Stimulated activated CD4-positive, alpha-beta T cell treated with anti-CD3 and anti-CD28 coated beads, Interleukin-4, amount 100 ng/mL, for 1 hour (primary cell): ENCODE measurements around the gene NR6A1.

Experiments used
- DNase-seq: peaks from one replicate; pipeline ENCODE4 v3.0.0-alpha.2; 2020

Gene NR6A1

DNA sequence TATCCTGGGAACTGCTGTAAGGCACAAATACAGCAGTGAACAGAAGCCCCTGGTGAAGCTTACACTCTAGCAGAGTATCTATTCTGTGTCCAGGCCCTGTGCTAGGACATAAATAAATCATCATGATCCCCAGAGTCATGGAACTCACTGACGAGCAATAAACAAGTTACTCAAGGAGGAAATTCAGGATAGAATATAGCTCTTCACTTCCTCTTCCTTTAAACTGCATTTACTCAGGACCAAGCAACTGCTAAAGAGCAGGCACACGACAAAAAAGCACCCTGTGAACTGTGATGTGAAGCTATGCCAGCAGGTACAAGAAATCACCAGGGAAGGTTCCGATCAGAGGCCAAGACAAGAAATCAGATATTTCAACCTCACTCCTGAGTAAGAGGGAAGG, 216.1 kb downstream of the NR6A1 start:
- no peak for DNase-seq

DNA sequence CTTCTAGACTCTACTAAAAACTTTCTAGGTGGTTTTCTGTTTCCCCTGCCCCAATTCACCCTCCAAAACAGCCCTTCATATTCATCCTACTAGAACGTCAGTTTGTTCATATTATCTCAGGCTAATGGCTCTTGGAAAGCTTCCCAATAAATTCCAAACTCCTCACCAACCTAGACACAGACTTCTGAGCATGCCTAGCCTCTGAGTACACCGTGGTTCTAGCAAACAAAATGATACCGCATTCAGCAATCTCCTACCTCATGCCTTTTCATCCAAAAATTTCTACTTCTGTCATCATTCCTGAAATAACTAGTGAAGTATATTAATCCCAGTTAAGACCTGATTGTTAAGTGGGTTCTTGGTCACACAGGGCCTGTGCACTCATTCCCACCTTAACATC, 217.4 kb downstream of the NR6A1 start:
- no peak for DNase-seq

DNA sequence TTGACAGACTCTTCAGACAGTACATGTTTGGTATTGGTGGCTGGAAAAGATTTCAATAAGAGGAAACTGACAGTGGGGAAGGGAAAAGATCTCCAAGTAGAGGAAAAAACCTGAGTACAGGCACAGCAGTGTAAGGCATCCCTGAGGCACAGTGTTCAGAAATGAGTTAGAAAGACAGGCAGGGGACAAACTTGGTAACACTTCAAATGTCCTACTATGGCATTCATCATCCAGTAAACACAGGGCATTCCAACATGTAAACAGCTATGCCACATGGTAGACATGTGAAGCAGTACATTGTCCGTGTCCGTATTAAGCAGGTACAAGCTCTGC, 218.9 kb downstream of the NR6A1 start:
- no peak for DNase-seq

DNA sequence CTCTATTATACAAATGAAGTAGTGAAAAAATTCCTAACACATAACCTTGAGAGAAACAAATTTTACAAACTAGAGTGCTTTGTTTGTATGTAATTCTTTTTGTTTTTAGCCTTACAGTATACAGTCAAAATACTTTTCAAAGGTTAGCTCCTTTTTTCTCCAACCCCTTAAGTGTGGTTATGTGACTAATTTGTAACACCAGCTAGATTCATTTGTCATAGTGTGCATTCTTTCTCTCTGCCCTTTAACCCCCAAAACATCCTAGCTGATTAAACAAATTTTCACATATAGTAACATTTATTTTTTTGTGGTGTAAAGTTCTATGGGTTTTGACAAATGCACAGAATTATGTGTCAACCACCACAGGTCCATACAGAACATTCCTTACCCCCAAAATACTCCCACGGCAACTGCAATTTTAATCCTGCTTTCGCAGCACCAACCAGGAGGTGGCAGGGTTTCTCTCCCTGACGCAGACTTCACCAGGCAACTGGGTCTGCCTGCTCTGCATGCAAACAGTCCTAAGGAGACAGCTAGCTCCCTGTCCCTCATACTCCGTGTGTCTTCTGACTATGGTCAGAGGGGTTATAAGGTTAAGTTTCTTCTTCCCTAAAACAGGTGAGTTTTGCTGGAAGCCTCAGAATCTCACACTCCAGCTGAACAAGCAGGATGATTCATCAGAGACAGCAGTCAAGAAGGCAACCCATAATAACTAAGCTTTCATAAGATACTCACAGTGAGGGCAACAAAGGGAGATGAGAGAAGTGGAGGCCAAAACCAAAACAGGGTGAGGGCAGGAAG, 219.4 kb downstream of the NR6A1 start:
- peak; percentile 8 for DNase-seq

DNA sequence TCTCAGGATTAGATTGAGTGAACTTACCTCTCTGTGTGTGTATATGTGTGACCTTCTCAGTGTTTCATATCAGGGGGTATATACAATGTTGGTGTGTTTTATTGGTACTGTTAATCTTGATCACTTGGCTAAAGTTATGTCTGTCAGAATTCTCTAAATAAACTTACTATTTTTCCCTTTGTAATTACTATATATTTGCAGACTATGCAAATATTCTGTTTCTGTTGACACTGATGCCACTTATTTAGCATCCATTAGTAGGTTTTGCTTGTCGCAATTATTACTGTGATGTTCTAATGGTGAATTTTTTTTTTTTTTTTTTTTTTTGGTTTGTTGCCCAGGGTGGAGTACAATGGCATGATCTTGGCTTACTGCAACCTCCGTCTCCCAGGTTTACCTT, 221.0 kb downstream of the NR6A1 start:
- DNase-seq, result no peak

DNA sequence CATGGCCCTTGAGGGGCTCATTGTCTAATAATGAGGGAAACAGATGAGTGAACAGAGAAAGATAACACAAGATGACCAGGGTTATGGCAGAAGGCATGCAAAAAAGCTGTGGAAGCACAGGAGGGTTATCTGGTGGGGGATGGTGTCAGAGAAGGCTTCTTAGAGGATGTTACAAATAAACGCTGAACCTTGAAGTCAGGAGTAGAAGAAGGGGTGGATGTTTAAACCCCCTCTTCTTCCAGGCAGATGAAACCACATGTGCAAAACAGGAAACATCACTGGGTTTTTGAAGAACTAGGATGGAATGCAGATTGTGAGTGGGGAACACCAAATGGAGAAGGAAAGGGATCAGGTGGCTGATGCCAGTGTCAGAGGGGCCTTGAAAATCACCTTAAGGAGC, 222.1 kb downstream of the NR6A1 start:
- DNase-seq, result no peak

DNA sequence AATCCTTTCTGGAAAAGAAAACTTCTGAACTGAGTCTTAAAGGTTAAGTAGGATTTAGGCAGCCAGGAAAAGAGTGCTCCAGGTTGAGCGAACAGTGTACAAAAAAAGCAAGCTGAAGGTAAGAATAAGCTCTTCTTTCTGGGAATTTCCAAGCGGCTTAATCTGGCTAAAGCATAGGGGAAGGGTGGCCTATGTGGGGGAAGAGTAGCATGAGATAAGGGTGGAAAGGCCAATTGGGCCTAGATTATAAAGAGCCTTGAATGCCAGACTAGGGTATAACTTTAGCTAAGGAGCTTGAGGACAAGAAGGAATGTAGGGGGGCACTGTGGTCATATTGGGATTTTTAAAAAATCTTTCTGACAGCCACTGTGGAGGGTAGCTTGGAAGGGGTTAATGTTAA, 226.6 kb downstream of the NR6A1 start:
- DNase-seq, result no peak

DNA sequence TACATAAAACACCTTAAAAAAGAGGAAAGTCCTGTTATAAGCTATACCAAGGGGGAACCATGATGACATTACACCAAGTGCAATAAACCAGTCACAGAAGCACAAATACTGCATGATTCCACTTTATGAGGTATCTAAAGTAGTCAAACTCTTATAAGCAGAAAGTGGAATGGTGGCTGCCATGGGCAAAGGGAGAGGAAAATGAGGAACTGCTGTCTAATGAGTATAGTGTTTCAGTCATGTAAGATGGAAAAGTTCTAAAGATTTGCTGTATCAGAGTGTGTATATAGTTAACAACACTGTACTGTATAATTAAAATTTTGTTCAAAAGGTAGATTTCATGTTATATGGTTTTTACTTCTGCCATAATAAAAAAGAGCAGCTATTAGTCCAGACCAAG, 229.3 kb downstream of the NR6A1 start:
- no peak for DNase-seq

DNA sequence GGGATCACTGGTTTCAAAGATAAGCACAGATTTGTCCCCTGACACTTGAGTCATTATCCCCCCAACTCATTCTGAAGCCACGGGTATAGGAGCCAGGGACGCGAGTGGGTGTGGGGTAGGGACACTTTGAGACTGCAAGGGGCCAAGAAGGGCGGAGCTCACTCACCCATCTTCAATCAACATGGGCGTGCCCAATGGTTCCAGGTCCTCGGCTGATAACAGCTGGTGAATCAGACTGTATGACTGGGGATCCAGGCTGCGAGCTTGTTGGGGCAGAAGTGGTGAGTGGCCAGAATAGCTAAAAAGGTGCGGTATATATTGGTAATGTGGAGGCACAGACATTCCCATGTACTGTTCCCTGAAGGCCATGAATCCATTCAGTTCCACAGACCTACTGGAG, 233.2 kb downstream of the NR6A1 start:
- no peak for DNase-seq

DNA sequence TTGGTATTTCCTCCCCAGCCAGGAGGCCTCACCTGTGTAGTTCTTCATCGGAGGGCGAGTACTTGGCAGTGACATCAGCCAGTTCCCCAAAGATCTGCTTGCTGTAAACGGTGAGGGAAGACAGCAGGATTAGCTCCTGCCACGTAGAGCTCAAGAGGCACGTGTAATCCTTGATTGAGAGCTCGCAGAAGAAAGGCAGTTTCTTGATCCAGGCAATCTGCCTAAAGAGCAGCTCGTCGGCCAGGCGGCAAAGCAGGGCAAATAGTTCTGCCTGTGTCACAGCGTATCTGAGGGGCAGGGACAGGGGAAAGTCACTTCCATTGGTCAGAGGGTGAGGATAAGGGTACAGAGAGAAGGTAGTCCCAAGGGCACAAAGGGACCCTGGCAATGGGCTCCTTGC, 235.3 kb downstream of the NR6A1 start:
- DNase-seq, result no peak

DNA sequence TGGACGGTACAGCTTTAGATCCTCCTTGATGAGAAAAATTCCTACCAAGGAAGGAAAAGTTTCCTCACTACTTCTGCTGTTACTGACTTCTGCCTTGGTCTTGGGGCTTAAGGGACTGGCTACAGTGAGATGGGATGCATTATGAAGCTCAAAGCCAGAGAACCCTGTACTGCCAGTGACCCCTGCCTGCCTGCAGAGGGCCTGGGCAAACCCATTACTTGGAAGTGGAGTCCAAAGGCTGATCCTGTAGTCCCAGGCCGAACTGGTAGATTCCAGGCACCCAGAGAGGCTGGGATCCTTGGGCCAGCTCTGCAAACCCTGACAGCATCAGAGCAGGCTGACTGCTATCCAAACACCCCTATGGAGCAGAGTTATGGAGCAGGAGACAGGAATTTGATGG, 238.2 kb downstream of the NR6A1 start:
- no peak for DNase-seq

DNA sequence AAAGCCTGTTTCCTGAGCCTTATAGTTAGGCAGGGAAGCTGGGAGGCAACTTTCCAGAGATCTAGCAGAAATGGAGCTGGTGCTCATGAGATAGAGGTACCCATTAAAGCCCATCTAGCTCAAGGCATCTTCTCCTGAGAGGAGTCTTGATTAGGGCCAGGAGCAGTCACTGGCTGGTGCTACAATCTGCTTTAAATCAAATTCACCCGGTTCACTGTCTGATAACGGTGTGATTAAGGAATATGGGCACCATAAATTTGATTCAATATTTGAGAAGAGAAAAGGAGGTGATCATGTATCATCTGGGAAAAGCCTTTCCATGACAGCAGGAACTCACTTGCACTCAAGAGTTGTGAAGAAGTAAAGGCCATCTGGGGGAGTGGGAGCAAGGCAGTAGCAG, 240.0 kb downstream of the NR6A1 start:
- no peak for DNase-seq

DNA sequence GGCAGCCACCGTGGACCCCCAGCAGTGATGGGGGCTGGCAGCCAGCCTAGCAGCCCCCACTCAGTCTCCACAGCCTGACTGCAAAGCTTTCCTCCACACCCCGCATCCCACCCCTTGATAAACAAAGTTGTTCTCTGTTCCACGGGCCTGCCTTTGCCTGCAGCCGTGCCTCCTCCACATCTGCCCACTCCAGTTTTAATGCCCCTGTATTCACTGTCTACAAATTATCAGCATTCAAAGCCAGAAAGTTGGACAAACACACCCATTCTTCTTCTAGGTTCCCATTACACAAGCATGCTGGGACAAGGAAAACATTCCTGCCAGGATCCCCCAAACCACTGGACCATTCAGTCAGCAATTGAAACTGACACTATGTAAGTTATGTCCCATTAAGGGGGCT, 240.9 kb downstream of the NR6A1 start:
- no peak for DNase-seq

DNA sequence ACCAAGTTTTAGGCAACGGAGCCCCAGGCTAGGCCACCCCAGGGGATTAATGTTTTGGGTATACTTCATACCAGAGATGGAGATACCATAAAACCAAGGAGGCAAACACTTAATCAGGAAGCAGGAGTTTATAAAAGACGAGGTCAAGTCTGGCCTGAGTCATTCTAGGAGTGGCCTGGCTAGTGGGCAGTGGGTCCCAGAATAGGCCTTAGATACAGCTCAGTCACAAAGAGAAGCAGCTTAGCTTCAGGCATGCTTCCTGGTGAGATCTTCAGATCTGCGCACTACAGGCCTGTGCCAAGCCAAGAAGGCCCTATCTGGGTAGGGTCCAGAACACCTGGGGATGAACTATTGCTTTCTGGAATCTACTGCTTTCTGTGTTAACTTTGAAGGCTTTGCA, 243.3 kb downstream of the NR6A1 start:
- DNase-seq, result no peak

DNA sequence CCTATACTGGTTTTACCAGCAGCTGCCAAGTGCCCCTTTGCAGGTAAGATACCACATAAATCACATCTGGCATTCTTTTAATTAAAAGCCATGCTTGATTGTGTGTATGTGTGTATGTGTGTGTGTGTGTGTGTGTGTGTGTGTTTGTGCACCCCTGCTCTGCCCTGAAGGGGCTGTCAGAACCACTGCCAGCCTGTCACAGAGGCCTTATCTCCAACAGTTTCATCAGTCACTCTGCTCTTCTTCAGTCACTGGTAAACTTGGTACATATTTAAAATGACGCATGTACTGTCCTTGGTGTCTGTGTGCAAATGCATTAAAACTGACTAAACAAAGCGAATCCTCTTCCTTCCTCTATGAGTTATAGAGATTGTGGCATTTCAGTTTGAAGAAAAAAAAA, 244.9 kb downstream of the NR6A1 start:
- no peak for DNase-seq

DNA sequence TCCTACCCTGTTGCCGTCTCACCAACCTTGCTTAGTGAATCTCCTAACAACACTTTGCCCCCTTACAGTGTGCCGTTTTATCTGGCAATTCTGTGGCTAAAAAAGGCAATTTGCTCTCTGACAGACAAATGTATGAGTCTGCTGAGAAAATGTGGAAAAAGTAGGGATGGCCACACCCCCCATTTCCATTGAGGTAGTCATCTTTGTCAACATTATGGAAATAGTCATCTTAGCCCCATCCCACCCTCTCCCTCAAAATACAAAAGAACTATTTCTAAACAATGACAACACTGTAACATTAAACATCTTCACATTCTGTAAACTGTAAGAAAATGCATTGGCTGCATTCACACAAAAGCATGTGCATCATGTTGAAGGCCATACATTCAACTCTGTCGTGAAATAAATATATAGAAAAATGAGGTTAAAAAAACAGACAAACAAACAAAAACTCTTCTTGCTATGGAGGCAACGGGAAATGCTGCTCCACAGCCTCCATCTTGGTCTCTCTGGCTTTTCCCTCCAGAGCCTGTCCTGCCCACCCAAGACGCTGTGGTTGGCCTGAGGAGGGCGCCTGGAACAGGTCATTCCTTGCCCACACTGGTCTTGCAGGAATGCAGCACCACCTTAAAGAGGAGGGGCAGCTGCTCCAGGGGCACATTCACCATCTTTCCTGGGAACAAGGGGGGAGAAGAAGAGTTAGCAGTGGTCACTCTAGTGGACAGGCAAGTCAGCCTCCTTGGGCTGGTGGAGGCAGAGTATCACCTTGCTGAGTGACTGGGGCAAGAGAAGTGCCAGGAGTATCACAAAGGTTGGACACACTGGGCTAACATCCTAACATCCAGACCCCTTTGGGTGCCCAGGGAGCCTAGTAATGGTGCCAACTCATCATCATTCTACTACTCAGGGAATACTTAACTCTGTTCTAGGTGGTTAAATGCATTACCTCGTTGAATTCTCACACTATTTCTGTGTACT, 248.7 kb downstream of the NR6A1 start:
- DNase-seq, result no peak

DNA sequence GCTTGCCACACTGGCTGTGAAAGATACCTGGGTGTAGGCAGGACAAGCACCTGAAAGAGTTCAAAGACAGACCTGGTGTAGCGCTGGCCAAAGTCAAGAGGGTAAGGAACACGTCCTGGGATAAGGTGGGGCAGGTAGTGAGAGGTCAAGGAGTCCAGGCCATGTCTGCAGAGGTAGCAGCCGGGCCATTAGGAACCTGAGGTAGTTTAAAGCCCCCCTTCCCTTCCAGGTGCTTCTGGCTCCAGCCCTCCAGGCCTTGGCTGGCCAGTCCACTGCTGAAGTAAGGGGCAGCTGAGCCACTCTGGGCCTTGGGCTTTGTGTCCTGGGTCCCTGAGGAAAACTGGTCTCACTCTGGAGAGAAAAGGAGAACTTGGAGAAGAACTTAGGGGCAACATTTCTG, 250.0 kb downstream of the NR6A1 start:
- no peak for DNase-seq

DNA sequence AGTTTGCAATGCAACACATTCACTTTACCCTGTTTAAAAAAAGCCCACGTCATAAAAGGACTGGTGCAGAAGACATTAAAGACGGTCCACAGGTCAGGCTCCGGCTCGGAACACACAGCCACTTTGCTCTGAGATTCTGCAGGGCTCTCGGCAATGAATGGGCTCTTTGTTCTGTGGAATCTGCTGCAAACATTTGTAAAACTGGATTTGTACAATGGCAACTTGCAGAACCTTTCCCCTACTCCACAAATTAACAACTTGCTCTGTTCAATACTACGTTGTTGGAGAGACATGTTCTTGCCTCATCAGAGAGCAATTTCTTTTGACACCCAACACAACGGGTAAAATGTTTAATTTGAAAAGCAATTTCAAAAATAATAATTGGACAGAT, 250.9 kb downstream of the NR6A1 start:
- DNase-seq, result no peak

DNA sequence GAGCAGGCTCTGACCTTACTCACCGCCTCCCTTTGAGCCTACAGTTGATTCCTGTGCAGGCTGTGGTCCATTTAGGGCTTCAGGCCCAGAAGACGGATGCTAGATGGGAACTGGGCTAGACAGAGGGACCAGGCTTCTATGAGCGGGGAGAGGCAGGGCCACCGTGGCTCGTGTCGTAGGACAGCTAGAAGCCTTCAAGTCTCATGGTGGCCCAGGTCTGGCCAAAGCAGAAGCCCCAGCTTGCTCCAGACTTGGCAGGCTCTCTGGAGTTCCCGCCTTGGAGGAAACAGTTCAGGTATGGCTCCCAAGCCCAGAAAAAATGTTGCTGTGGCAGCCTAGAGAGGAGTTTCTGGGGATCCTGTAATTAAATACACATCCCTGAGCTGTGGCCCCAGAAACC, 253.0 kb downstream of the NR6A1 start:
- no peak for DNase-seq

DNA sequence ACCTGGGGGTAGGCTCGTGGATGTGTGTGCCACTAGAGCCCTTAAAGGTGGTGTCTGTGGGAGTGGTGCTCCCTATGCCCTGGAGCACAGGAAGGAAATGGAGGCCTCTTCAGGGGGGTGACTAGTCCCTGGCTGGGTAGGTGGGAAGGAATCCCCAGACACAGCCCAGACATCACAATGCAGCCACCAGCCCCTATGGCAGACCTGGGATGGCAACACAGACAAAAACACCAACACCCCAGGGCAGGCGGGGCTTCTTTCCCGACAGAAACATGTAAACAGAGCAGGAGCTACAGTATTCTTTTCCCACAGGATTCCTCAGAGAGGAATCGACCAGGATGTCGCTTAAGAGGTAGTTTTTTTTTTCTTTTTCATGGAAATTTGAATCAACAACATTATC, 253.5 kb downstream of the NR6A1 start:
- no peak for DNase-seq

DNA sequence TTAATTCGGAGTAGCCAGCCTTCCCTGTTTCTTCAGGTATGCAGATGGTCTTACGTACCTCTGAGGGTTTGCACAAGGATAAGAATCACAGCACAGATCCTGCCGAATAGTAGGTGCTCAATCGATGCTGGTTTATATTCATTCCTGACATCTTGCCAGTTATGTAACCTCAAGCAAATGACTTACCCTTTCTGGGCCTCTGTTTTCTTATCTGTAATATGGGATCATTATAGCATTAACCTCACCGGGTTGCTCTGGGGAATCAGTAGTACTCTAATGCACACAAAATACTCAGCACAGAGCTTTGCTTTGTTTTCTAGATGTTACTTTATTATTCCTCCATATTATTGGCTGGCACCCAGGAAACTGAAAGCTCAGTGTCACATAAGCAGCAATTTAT, 256.2 kb downstream of the NR6A1 start:
- DNase-seq, result no peak

DNA sequence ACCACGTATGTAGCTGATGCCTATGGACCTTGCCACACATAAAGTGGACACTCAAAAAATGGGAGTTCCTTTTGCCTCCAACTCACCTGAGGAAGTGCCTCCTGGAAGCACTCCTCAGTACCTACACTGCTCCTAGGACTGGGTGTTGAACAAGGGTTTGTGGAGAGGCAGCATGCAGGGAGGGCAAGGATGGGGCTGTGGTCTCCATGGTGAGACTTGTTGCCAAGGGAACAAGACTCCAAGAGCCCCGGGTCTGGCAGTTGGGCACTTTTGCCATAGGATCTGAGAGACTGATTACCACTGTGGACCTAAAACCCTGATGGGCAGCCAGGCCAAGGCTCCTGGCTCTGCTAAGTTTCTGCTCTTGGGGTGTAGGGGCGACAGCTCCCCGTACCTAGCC, 257.0 kb downstream of the NR6A1 start:
- DNase-seq, result no peak

DNA sequence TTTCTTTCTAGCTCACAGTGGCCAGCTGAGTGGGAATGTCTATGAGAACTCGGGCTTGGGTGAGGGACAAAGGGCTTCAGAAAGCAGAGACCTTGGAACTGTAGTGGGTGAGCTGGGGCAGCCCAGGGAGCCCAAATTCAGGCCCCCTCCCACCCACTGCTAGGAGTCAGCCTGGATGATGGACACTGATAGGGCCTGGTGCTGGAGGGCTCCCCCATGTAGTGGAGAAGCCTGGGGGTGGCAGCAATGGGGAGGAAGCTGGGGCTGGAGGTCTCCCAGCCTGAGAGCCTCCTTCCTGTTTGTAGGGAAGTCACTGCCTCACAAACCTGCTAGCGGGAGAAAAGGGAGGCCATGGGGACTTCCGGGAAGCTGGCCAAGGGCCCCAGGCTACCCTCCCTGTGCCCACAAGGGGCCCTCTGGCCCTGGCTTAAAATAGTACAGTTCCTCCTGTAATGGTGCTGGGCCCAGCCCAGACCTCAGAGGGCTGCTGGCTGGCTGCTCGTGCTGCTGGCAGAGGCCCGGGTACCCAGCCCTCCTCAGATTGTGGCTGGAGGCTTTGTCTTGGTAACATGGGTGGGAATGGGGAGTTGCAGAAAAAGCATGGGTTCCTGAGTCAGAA, 257.6 kb downstream of the NR6A1 start:
- DNase-seq, result no peak

DNA sequence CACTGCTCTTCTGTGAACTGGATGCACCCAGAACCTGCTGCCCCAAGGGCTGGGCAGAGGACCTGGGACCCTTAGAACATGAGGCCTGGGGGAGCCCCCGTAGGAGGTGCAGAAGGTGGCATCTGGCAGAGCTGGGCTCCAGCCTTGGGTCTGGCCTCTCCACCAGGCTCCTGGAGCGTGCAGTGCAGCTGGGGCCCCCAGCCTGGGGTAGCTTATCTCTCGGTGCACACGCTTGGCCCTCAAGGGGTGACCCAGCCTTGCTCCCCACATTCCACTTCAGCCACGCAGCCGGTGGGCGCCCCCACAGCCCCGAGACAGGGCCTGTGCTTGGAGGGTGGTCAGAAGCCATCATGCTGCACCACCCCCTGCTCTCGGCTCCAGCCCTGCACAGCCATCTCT, 258.3 kb downstream of the NR6A1 start:
- DNase-seq, result no peak
